Measurements from ENCODE around the gene AFAP1L1. TPM values are rescaled to one million over a fixed set of nuclear protein-coding genes. Genes with fewer than 3 reads are reported as not detected.

The AFAP1L1 gene
- total RNA-seq, 1 donor from 2014 or later, result 8.3 TPM

- Mint-ChIP-seq H3K27me3 (ENCODE audit: low read depth, unreplicated experiment) (peaks cover 1% of the 10 kb centered on the region), H3K27ac (ENCODE audit: unreplicated experiment) (no peak overlapping the region), H3K9me3 (ENCODE audit: unreplicated experiment) (no peaks in the 10 kb centered on the region), H3K4me1 (ENCODE audit: low read depth, unreplicated experiment) (peaks cover 38% of the 10 kb centered on the region), H3K4me3 (ENCODE audit: unreplicated experiment) (no peak overlapping the region), H3K36me3 (ENCODE audit: low read depth, unreplicated experiment) (peaks cover 2% of the 10 kb centered on the region)
- no peak for DNase-seq (ENCODE audit: low read depth)
- Histone ChIP-seq H3K27ac (ENCODE audit: low read depth, low read length) (no peak overlapping the region), H4K20me1 (ENCODE audit: insufficient read depth, low read length) (no peaks in the 10 kb centered on the region), H2AFZ (ENCODE audit: low read depth, low read length) (no peak overlapping the region), H3K4me2 (ENCODE audit: low read length) (no peak overlapping the region), H3K9me3 (ENCODE audit: insufficient read depth, low read depth, low read length) (no peaks in the 10 kb centered on the region), H3K9ac (ENCODE audit: low read length) (peak overlapping the region; percentile 22), H3K27me3 (ENCODE audit: insufficient read depth, low read length) (no peaks in the 10 kb centered on the region), H3K4me1 (ENCODE audit: insufficient read depth, low read length) (peaks cover 10% of the 10 kb centered on the region), H3K36me3 (ENCODE audit: insufficient read depth, low read length) (no peaks in the 10 kb centered on the region), H3K4me3 (ENCODE audit: insufficient read depth, low read depth, low read length) (no peak overlapping the region), H3K79me2 (ENCODE audit: insufficient read depth, low read length) (no peaks in the 10 kb centered on the region)
- no peak for TF ChIP-seq EZH2 (IDR thresholded peaks at IDR 0.05; ENCODE audit: insufficient read depth, low read length)
- TF ChIP-seq, protein P1, sequence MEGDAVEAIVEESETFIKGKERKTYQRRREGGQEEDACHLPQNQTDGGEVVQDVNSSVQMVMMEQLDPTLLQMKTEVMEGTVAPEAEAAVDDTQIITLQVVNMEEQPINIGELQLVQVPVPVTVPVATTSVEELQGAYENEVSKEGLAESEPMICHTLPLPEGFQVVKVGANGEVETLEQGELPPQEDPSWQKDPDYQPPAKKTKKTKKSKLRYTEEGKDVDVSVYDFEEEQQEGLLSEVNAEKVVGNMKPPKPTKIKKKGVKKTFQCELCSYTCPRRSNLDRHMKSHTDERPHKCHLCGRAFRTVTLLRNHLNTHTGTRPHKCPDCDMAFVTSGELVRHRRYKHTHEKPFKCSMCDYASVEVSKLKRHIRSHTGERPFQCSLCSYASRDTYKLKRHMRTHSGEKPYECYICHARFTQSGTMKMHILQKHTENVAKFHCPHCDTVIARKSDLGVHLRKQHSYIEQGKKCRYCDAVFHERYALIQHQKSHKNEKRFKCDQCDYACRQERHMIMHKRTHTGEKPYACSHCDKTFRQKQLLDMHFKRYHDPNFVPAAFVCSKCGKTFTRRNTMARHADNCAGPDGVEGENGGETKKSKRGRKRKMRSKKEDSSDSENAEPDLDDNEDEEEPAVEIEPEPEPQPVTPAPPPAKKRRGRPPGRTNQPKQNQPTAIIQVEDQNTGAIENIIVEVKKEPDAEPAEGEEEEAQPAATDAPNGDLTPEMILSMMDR (IDR thresholded peaks at IDR 0.05; ENCODE audit: insufficient read depth, low read depth, low read length), result no peak
- FAIRE-seq, result no peak
Observed at GRCh38 chr5:149382517-149383220, 111.0 kb downstream of the AFAP1L1 start.

- Histone ChIP-seq H3K4me3 (ENCODE audit: insufficient read depth, low read depth, low read length) (no peak overlapping the region), H2AFZ (ENCODE audit: low read depth, low read length) (peak overlapping the region; percentile 8), H3K27ac (ENCODE audit: low read depth, low read length) (no peak overlapping the region), H3K9me3 (ENCODE audit: insufficient read depth, low read depth, low read length) (no peaks in the 10 kb centered on the region), H3K4me1 (ENCODE audit: insufficient read depth, low read length) (peaks cover 16% of the 10 kb centered on the region), H4K20me1 (ENCODE audit: insufficient read depth, low read length) (no peaks in the 10 kb centered on the region), H3K9ac (ENCODE audit: low read length) (no peak overlapping the region), H3K27me3 (ENCODE audit: insufficient read depth, low read length) (no peaks in the 10 kb centered on the region), H3K4me2 (ENCODE audit: low read length) (no peak overlapping the region), H3K79me2 (ENCODE audit: insufficient read depth, low read length) (no peaks in the 10 kb centered on the region), H3K36me3 (ENCODE audit: insufficient read depth, low read length) (no peaks in the 10 kb centered on the region)
- no peak for TF ChIP-seq EZH2 (IDR thresholded peaks at IDR 0.05; ENCODE audit: insufficient read depth, low read length)
- TF ChIP-seq, protein P1 (IDR thresholded peaks at IDR 0.05; ENCODE audit: insufficient read depth, low read depth, low read length), result no peak
- FAIRE-seq (no peak), DNase-seq (ENCODE audit: low read depth) (no peak)
- H3K9me3 Mint-ChIP-seq (ENCODE audit: unreplicated experiment), result no peaks in the 10 kb centered on the region
- H3K36me3 Mint-ChIP-seq (ENCODE audit: low read depth, unreplicated experiment), result no peaks in the 10 kb centered on the region
- no peak overlapping the region for H3K4me3 Mint-ChIP-seq (ENCODE audit: unreplicated experiment)
- no peak overlapping the region for H3K27ac Mint-ChIP-seq (ENCODE audit: unreplicated experiment)
- peaks cover 45% of the 10 kb centered on the region for H3K4me1 Mint-ChIP-seq (ENCODE audit: low read depth, unreplicated experiment)
- H3K27me3 Mint-ChIP-seq (ENCODE audit: low read depth, unreplicated experiment), result peaks cover 1% of the 10 kb centered on the region
Observed at GRCh38 chr5:149383399-149383798, 111.7 kb downstream of the AFAP1L1 start.

GRCh38 chr5:149386166-149386565 is 114.5 kb downstream of the AFAP1L1 start:
- Histone ChIP-seq H3K4me3 (ENCODE audit: insufficient read depth, low read depth, low read length) (no peak overlapping the region), H3K4me1 (ENCODE audit: insufficient read depth, low read length) (peaks cover 18% of the 10 kb centered on the region), H3K9me3 (ENCODE audit: insufficient read depth, low read depth, low read length) (no peaks in the 10 kb centered on the region), H3K27ac (ENCODE audit: low read depth, low read length) (no peak overlapping the region), H2AFZ (ENCODE audit: low read depth, low read length) (no peak overlapping the region), H3K27me3 (ENCODE audit: insufficient read depth, low read length) (no peaks in the 10 kb centered on the region), H4K20me1 (ENCODE audit: insufficient read depth, low read length) (no peaks in the 10 kb centered on the region), H3K36me3 (ENCODE audit: insufficient read depth, low read length) (no peaks in the 10 kb centered on the region), H3K79me2 (ENCODE audit: insufficient read depth, low read length) (no peaks in the 10 kb centered on the region), H3K4me2 (ENCODE audit: low read length) (no peak overlapping the region), H3K9ac (ENCODE audit: low read length) (no peak overlapping the region)
- no peak overlapping the region for H3K27ac Mint-ChIP-seq (ENCODE audit: unreplicated experiment)
- FAIRE-seq, result no peak
- no peaks in the 10 kb centered on the region for H3K36me3 Mint-ChIP-seq (ENCODE audit: low read depth, unreplicated experiment)
- H3K4me3 Mint-ChIP-seq (ENCODE audit: unreplicated experiment), result no peak overlapping the region
- H3K9me3 Mint-ChIP-seq (ENCODE audit: unreplicated experiment), result no peaks in the 10 kb centered on the region
- TF ChIP-seq, protein P1 (IDR thresholded peaks at IDR 0.05; ENCODE audit: insufficient read depth, low read depth, low read length), result no peak
- no peak for TF ChIP-seq EZH2 (IDR thresholded peaks at IDR 0.05; ENCODE audit: insufficient read depth, low read length)
- H3K27me3 Mint-ChIP-seq (ENCODE audit: low read depth, unreplicated experiment), result no peaks in the 10 kb centered on the region
- DNase-seq (ENCODE audit: low read depth), result no peak
- H3K4me1 Mint-ChIP-seq (ENCODE audit: low read depth, unreplicated experiment), result peaks cover 50% of the 10 kb centered on the region
